ENCODE measurements around the gene ORC3. TPM values are rescaled to one million over a fixed set of nuclear protein-coding genes. Genes with fewer than 3 reads are reported as not detected.
A peak's percentile ranks its signal among the peaks of the same experiment; 100 is the strongest.
"Not testable (repeated sequence)": the region's sequence is repeated elsewhere in the genome, so short reads cannot be mapped to it uniquely, and the experiment has no call there.

The ORC3 gene
- polyA plus RNA-seq, 2 donors = 8.1 to 8.5 TPM

- Histone ChIP-seq H3K27me3 (ENCODE audit: control insufficient read depth in 1 of 2, insufficient read depth in 2 of 2, low read length in 2 of 2) (no peaks in the 10 kb centered on the region), H3K4me3 (ENCODE audit: low read depth in 1 of 2, low read length in 2 of 2) (no peak overlapping the region), H3K4me1 (ENCODE audit: control insufficient read depth in 2 of 2, insufficient read depth in 2 of 2, low read length in 1 of 2) (no peaks in the 10 kb centered on the region), H3K9me3 (ENCODE audit: control insufficient read depth in 2 of 2, insufficient read depth in 1 of 2, low read depth in 1 of 2, low read length in 1 of 2) (no peaks in the 10 kb centered on the region), H3K27ac (ENCODE audit: low read depth in 2 of 2, low read length in 1 of 2) (no peak overlapping the region), H3K36me3 (ENCODE audit: control insufficient read depth in 2 of 2, insufficient read depth in 2 of 2, low read length in 1 of 2) (no peaks in the 10 kb centered on the region)
- 82% methylated on average over 3 of the region's 3 CpGs for WGBS, 2 donors
Measured at GRCh38 chr6:87706187-87706966, 116.4 kb downstream of the ORC3 start.

GRCh38 chr6:87708581-87709427 lies 118.9 kb downstream of the ORC3 start:
- not testable (repeated sequence) for H3K4me3 ChIP-seq (ENCODE audit: low read depth in 1 of 2, low read length in 2 of 2); H3K36me3 ChIP-seq (ENCODE audit: control insufficient read depth in 2 of 2, insufficient read depth in 2 of 2, low read length in 1 of 2); H3K4me1 ChIP-seq (ENCODE audit: control insufficient read depth in 2 of 2, insufficient read depth in 2 of 2, low read length in 1 of 2); H3K27ac ChIP-seq (ENCODE audit: low read depth in 2 of 2, low read length in 1 of 2); H3K27me3 ChIP-seq (ENCODE audit: control insufficient read depth in 1 of 2, insufficient read depth in 2 of 2, low read length in 2 of 2); H3K9me3 ChIP-seq (ENCODE audit: control insufficient read depth in 2 of 2, insufficient read depth in 1 of 2, low read depth in 1 of 2, low read length in 1 of 2)
- WGBS, 2 donors = 77 to 93% methylated on average over 6 of the region's 7 CpGs

GRCh38 chr6:87710090-87710489 lies 120.2 kb downstream of the ORC3 start:
- Histone ChIP-seq H3K36me3 (ENCODE audit: control insufficient read depth in 2 of 2, insufficient read depth in 2 of 2, low read length in 1 of 2) (no peaks in the 10 kb centered on the region), H3K9me3 (ENCODE audit: control insufficient read depth in 2 of 2, insufficient read depth in 1 of 2, low read depth in 1 of 2, low read length in 1 of 2) (no peaks in the 10 kb centered on the region), H3K27ac (ENCODE audit: low read depth in 2 of 2, low read length in 1 of 2) (no peak overlapping the region), H3K27me3 (ENCODE audit: control insufficient read depth in 1 of 2, insufficient read depth in 2 of 2, low read length in 2 of 2) (no peaks in the 10 kb centered on the region), H3K4me1 (ENCODE audit: control insufficient read depth in 2 of 2, insufficient read depth in 2 of 2, low read length in 1 of 2) (no peaks in the 10 kb centered on the region), H3K4me3 (ENCODE audit: low read depth in 1 of 2, low read length in 2 of 2) (no peak overlapping the region)
- WGBS, 2 donors = 65 to 78% methylated on average over 3 of the region's 3 CpGs

- not testable (repeated sequence) for H3K36me3 ChIP-seq (ENCODE audit: control insufficient read depth in 2 of 2, insufficient read depth in 2 of 2, low read length in 1 of 2); H3K4me3 ChIP-seq (ENCODE audit: low read depth in 1 of 2, low read length in 2 of 2); H3K9me3 ChIP-seq (ENCODE audit: control insufficient read depth in 2 of 2, insufficient read depth in 1 of 2, low read depth in 1 of 2, low read length in 1 of 2); H3K4me1 ChIP-seq (ENCODE audit: control insufficient read depth in 2 of 2, insufficient read depth in 2 of 2, low read length in 1 of 2); H3K27me3 ChIP-seq (ENCODE audit: control insufficient read depth in 1 of 2, insufficient read depth in 2 of 2, low read length in 2 of 2); H3K27ac ChIP-seq (ENCODE audit: low read depth in 2 of 2, low read length in 1 of 2)
- 89 to 93% methylated on average over 2 to 3 of the region's 3 CpGs for WGBS, 2 donors
Measured at GRCh38 chr6:87712713-87713112, 122.8 kb downstream of the ORC3 start.

- no peaks in the 10 kb centered on the region for H3K9me3 ChIP-seq (ENCODE audit: control insufficient read depth in 2 of 2, insufficient read depth in 1 of 2, low read depth in 1 of 2, low read length in 1 of 2)
- no peak overlapping the region for H3K4me3 ChIP-seq (ENCODE audit: low read depth in 1 of 2, low read length in 2 of 2)
- WGBS, 2 donors = 30 to 55% methylated on average over 2 of the region's 2 CpGs
- no peaks in the 10 kb centered on the region for H3K36me3 ChIP-seq (ENCODE audit: control insufficient read depth in 2 of 2, insufficient read depth in 2 of 2, low read length in 1 of 2)
- no peaks in the 10 kb centered on the region for H3K27me3 ChIP-seq (ENCODE audit: control insufficient read depth in 1 of 2, insufficient read depth in 2 of 2, low read length in 2 of 2)
- H3K4me1 ChIP-seq (ENCODE audit: control insufficient read depth in 2 of 2, insufficient read depth in 2 of 2, low read length in 1 of 2) = peaks cover 0 to 3% of the 10 kb centered on the region in 2 donors
- H3K27ac ChIP-seq (ENCODE audit: low read depth in 2 of 2, low read length in 1 of 2) = peak overlapping the region; percentile 29 to 31
Measured at GRCh38 chr6:87714093-87714842, 124.3 kb downstream of the ORC3 start.

Other genes with a start within 250 kb of the ORC3 start
- 1 to 10 TPM in 1 of 2 donors, under 1 TPM in 1; 0.16 to 1.8 TPM for gene C6orf163, start 245.3 kb upstream of the ORC3 start, polyA plus RNA-seq
- under 1 TPM; 0.04 to 0.06 TPM for gene CFAP206, start 182.2 kb upstream of the ORC3 start, polyA plus RNA-seq
- gene SLC35A1, start 117.2 kb upstream of the ORC3 start, polyA plus RNA-seq = 10 to 100 TPM in 1 of 2 donors, 1 to 10 TPM in 1; 8.0 to 14.5 TPM
- gene RARS2, start 148 bp upstream of the ORC3 start, polyA plus RNA-seq = 10 to 100 TPM in 1 of 2 donors, 1 to 10 TPM in 1; 7.9 to 16.1 TPM
- gene AKIRIN2, start 112.1 kb downstream of the ORC3 start, polyA plus RNA-seq = 10 to 100 TPM; 24.1 to 29.6 TPM